Measurements from ENCODE around the gene NFIA. TPM values are rescaled to one million over a fixed set of nuclear protein-coding genes. Genes with fewer than 3 reads are reported as not detected.

NFIA gene
- total RNA-seq, 1 donor from 2014 or later = 163 TPM

DNA sequence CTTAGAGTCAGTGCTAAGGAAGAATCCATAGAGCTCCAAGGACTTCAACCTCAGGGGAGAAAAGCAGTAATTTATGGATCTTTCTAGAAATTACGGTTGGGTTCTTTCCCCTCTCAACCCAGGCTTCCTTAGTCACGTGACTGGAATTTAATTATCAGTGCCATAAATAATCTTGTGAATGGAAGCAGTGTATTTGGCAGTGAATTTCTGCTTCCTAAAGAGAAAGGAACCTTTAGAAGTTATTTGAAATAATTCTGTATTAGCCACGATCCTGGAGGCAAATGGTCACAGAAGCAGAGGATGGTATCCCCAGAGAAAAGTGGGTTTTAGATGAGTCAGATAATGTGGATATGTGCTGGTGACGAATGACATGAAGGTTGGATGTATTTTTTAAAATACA lies 89.6 kb downstream of the NFIA start:
- no peak for DNase-seq (ENCODE audit: low spot score in 2 of 2, unreplicated experiment in 2 of 2)
- Mint-ChIP-seq H3K4me1 (peaks cover 78% of the 10 kb centered on the region), H3K27me3 (ENCODE audit: low read depth) (no peaks in the 10 kb centered on the region), H3K4me3 (no peak overlapping the region), H3K36me3 (peaks cover 5% of the 10 kb centered on the region), H3K9me3 (no peaks in the 10 kb centered on the region), H3K27ac (peak overlapping the region; percentile 86)
- TF ChIP-seq, protein P1, sequence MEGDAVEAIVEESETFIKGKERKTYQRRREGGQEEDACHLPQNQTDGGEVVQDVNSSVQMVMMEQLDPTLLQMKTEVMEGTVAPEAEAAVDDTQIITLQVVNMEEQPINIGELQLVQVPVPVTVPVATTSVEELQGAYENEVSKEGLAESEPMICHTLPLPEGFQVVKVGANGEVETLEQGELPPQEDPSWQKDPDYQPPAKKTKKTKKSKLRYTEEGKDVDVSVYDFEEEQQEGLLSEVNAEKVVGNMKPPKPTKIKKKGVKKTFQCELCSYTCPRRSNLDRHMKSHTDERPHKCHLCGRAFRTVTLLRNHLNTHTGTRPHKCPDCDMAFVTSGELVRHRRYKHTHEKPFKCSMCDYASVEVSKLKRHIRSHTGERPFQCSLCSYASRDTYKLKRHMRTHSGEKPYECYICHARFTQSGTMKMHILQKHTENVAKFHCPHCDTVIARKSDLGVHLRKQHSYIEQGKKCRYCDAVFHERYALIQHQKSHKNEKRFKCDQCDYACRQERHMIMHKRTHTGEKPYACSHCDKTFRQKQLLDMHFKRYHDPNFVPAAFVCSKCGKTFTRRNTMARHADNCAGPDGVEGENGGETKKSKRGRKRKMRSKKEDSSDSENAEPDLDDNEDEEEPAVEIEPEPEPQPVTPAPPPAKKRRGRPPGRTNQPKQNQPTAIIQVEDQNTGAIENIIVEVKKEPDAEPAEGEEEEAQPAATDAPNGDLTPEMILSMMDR (IDR thresholded peaks at IDR 0.05; ENCODE audit: unreplicated experiment) = no peak

DNA sequence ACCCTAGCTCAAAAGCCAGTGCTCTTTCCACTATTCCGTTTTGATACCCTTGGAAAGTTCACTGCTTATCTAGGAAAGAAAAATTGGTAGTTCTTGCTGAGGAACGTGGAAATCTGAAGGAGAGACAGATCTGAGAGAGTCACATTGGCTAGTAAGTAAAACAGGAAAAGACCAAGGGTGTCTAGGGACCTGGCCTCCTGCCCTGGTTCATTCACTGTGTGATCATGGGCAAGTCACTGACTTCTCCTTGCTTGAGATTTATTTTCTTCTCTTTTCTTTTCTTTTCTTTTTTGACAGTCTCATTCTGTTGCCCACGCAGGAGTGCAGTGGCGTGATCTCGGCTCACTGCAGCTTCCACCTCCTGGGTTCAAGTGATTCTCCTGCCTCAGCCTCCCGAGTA lies 90.8 kb downstream of the NFIA start:
- TF ChIP-seq, protein P1 (IDR thresholded peaks at IDR 0.05; ENCODE audit: unreplicated experiment) = no peak
- H3K9me3 Mint-ChIP-seq = no peaks in the 10 kb centered on the region
- peak overlapping the region; percentile 86 for H3K27ac Mint-ChIP-seq
- H3K27me3 Mint-ChIP-seq (ENCODE audit: low read depth) = no peaks in the 10 kb centered on the region
- H3K4me3 Mint-ChIP-seq = no peak overlapping the region
- H3K4me1 Mint-ChIP-seq = peaks cover 79% of the 10 kb centered on the region
- no peak for DNase-seq (ENCODE audit: low spot score in 2 of 2, unreplicated experiment in 2 of 2)
- H3K36me3 Mint-ChIP-seq = peaks cover 5% of the 10 kb centered on the region

DNA sequence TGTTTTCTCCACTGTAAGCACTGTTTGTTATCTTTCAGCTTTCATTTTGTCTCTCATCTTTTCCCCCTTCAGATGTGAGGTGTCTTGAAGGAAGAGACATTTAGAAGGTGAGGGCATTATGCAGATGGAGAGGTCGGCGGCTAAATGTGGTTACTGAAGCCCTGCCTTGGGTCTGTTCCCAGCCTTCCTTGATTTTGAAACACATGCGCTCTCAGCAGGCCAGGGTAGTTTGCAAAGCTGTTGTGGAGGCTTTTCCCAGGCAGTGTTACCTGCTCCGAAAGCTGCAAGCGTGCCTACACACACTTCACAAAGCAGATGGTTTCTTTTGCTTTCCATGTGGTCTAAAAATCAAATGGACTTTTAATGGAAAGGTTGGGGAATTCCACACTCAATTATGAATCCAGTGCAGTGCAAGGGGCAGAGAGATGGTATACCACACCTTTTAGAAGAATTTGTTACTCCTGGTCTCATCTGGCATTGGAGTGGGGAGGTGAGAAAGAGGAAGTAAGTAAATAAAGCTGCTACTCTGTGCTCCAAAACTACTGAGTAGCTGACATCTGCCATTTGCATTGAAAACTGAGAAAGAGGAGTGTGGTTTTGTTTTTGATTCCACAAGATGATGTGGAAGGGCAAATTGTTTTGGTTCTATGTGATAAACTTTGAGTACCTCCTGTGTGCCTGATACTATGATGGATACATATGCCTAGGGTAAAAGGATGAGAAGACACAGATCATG lies 91.9 kb downstream of the NFIA start:
- peaks cover 82% of the 10 kb centered on the region for H3K4me1 Mint-ChIP-seq
- no peak overlapping the region for H3K4me3 Mint-ChIP-seq
- no peak for DNase-seq (ENCODE audit: low spot score in 2 of 2, unreplicated experiment in 2 of 2)
- TF ChIP-seq, protein P1 (IDR thresholded peaks at IDR 0.05; ENCODE audit: unreplicated experiment) = no peak
- peaks cover 5% of the 10 kb centered on the region for H3K36me3 Mint-ChIP-seq
- H3K9me3 Mint-ChIP-seq = no peaks in the 10 kb centered on the region
- no peaks in the 10 kb centered on the region for H3K27me3 Mint-ChIP-seq (ENCODE audit: low read depth)
- H3K27ac Mint-ChIP-seq = peak overlapping the region; percentile 75

DNA sequence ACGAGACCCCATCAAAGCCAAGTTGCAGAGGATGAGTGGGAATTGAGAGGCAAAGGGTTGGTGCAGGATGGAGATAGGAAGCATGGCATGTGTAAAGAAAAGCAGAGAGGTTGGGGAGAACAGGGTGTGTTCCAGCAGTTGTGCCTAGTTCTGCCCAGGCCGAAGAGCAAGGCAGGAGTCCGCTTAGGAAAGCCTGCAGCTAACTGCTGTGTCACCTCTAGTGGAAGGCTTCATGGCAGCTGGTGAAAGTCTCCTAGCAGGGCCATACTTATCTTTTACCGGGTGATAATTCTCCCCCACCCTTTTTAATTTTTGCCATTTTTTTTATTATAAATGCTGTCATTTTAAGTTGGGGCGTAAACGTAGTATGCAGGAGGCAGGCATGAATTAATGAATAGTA lies 93.6 kb downstream of the NFIA start:
- DNase-seq (ENCODE audit: low spot score in 2 of 2, unreplicated experiment in 2 of 2) = no peak
- Mint-ChIP-seq H3K27me3 (ENCODE audit: low read depth) (no peaks in the 10 kb centered on the region), H3K4me3 (no peak overlapping the region), H3K36me3 (peaks cover 5% of the 10 kb centered on the region), H3K4me1 (peaks cover 69% of the 10 kb centered on the region), H3K9me3 (no peaks in the 10 kb centered on the region), H3K27ac (no peak overlapping the region)
- TF ChIP-seq, protein P1 (IDR thresholded peaks at IDR 0.05; ENCODE audit: unreplicated experiment) = no peak

DNA sequence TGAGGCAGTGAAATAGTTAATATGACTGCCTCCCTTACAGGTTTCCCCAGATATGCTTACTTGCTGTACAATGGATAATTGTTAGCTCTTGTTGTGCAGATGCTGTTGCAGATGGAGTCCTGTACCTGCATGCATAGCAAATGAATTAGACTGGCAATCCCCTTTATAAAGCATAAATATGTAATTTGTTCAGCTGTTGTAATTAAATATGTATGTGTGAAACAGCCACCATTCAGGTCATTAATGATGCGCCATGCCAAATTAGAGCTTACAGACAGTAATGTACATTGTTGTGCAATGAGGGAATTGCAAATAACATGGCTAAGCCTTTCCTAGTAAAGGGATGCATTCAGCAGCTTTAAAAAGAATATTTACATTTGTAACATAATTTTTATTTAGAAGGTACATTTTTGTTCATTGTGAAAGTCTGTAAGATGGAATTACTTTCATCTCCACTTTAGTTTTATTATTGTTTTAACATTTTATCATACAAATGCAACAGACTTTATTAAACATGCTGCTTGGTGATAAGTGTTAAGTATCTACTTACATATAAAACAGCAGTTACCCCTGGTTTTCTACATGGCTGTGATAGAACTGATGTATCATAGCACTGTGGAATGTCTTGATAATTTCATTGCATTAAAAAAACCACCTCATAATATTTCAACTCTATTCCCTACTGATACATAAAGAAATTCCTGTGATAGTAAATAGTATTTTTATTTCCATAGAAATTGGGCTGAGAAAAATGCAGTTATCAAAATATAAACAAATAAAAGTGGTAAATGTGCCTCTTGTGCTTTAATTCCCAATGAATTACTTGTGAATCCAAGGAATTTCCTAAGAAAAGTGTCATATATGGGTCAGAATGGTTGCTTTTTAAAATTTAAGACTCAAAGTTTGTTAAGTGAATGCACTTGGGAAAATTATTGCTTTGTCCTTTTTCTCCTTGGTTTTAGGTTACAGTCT lies 99.0 kb downstream of the NFIA start:
- H3K36me3 Mint-ChIP-seq = no peaks in the 10 kb centered on the region
- no peak overlapping the region for H3K4me3 Mint-ChIP-seq
- no peak for DNase-seq (ENCODE audit: low spot score in 2 of 2, unreplicated experiment in 2 of 2)
- peaks cover 77% of the 10 kb centered on the region for H3K4me1 Mint-ChIP-seq
- TF ChIP-seq, protein P1 (IDR thresholded peaks at IDR 0.05; ENCODE audit: unreplicated experiment) = no peak
- H3K27ac Mint-ChIP-seq = peak overlapping the region; percentile 67
- H3K9me3 Mint-ChIP-seq = no peaks in the 10 kb centered on the region
- H3K27me3 Mint-ChIP-seq (ENCODE audit: low read depth) = no peaks in the 10 kb centered on the region
